Limb (tissue), 2 donors: ENCODE data around the gene LRP5.
A peak's percentile ranks its signal among the peaks of the same experiment; 100 is the strongest.
"Not testable (repeated sequence)": the region's sequence is repeated elsewhere in the genome, so short reads cannot be mapped to it uniquely, and the experiment has no call there.

Experiments used
- DNase-seq, 2 donors: peaks; one replicate each; pipeline ENCODE4 v3.0.0-alpha.2; 2016; ENCODE audit errors: extremely low spot score in 2 of 2

LRP5 gene

GRCh38 chr11:68467201-68467834, 154.9 kb downstream of the LRP5 start:
- DNase-seq, result no peak

GRCh38 chr11:68468217-68468828, 155.9 kb downstream of the LRP5 start:
- no peak for DNase-seq

GRCh38 chr11:68469122-68469521, 156.7 kb downstream of the LRP5 start:
- no peak for DNase-seq

GRCh38 chr11:68469642-68470041, 157.3 kb downstream of the LRP5 start:
- DNase-seq, result no peak

GRCh38 chr11:68470304-68470811, 158.0 kb downstream of the LRP5 start:
- no peak for DNase-seq

GRCh38 chr11:68471360-68472340, 159.3 kb downstream of the LRP5 start:
- DNase-seq, result no peak

GRCh38 chr11:68472778-68473177, 160.4 kb downstream of the LRP5 start:
- DNase-seq, result no peak

GRCh38 chr11:68473693-68474092, 161.3 kb downstream of the LRP5 start:
- no peak for DNase-seq

- DNase-seq, result not testable (repeated sequence)
Measured at GRCh38 chr11:68475626-68476025, 163.2 kb downstream of the LRP5 start.

- DNase-seq, result no peak
Measured at GRCh38 chr11:68479390-68479789, 167.0 kb downstream of the LRP5 start.

GRCh38 chr11:68480193-68480592, 167.8 kb downstream of the LRP5 start:
- no peak for DNase-seq

- DNase-seq, result peak in 1 of 2 donors; percentile 26
Measured at GRCh38 chr11:68480852-68481510, 168.6 kb downstream of the LRP5 start.

GRCh38 chr11:68481579-68482240, 169.3 kb downstream of the LRP5 start:
- DNase-seq, result no peak

GRCh38 chr11:68488623-68489022, 176.2 kb downstream of the LRP5 start:
- DNase-seq, result no peak

GRCh38 chr11:68495220-68495729, 182.9 kb downstream of the LRP5 start:
- no peak for DNase-seq

GRCh38 chr11:68495872-68496271, 183.5 kb downstream of the LRP5 start:
- no peak for DNase-seq

- no peak for DNase-seq
Measured at GRCh38 chr11:68497761-68498160, 185.4 kb downstream of the LRP5 start.

GRCh38 chr11:68498321-68498720, 185.9 kb downstream of the LRP5 start:
- DNase-seq, result no peak
